Measurements from ENCODE around the gene EPS8L3. TPM values are rescaled to one million over a fixed set of nuclear protein-coding genes. Genes with fewer than 3 reads are reported as not detected.

EPS8L3 gene
- total and polyA plus RNA-seq, 2 of the 4 experiments (the other 2 are of a cell fraction), result not detected

DNA sequence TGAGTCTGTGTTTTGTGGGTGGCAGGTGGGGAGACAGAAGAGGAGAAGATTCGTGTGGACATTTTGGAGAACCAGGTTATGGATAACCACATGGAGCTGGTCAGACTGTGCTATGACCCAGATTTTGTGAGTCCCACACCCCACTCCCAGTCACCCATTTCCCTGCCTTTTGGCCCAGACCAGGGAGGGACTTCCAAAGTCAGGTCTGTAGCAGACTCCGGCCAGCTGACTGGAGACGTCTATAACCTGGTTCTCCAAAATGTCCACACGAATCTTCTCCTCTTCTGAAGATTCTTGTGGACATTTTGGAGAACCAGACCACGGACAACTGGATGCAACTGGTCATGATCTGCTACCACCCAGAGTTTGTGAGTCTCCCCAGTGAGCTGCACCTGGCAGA lies 50.1 kb downstream of the EPS8L3 start:
- Histone ChIP-seq H2BK15ac (ENCODE audit: low read depth, low read length) (no peak overlapping the region), H3K9me1 (ENCODE audit: insufficient read depth, low read length) (no peaks in the 10 kb centered on the region), H2BK5ac (ENCODE audit: low read depth, low read length, poor library complexity, severe bottlenecking) (no peak overlapping the region), H3K79me1 (ENCODE audit: low read depth in 1 of 2, low read length in 2 of 2) (no peaks in the 10 kb centered on the region), H3K4me1 (ENCODE audit: control insufficient read depth, insufficient read depth, low read length) (0 out of 2 replicates have a peak, but pooled peaks cover 2% of the 10 kb centered on the region), H2AK5ac (ENCODE audit: low read depth, low read length) (no peak overlapping the region), H4K5ac (ENCODE audit: low read depth, low read length) (no peak overlapping the region), H3K9ac (ENCODE audit: low read depth, low read length) (no peak overlapping the region), H2BK120ac (ENCODE audit: low read depth, low read length) (no peak overlapping the region), H3K14ac (replicated peaks; ENCODE audit: low read depth, low read length) (no peak overlapping the region), H2AFZ (replicated peaks; ENCODE audit: low read length, poor library complexity) (no peak overlapping the region), H3K4me3 (ENCODE audit: insufficient read depth, low read depth, low read length) (no peak overlapping the region), H3K27ac (ENCODE audit: insufficient read depth, low read length) (no peak overlapping the region), H3K27me3 (ENCODE audit: control insufficient read depth, insufficient read depth, low read length) (no peaks in the 10 kb centered on the region; the same call in 1 of the 2 replicates), H4K20me1 (ENCODE audit: insufficient read depth, low read length) (no peaks in the 10 kb centered on the region), H3K4me2 (ENCODE audit: low read depth, low read length) (no peak overlapping the region), H3K56ac (ENCODE audit: extremely low read depth, insufficient read depth, low read length) (no peak overlapping the region), H3K36me3 (ENCODE audit: control insufficient read depth, insufficient read depth, low read length) (no peaks in the 10 kb centered on the region), H4K91ac (ENCODE audit: insufficient read depth, low read depth, low read length) (no peak overlapping the region), H3K23ac (ENCODE audit: low read depth, low read length) (no peak overlapping the region), H2AK9ac (replicated peaks; ENCODE audit: low read depth, low read length, poor library complexity) (no peak overlapping the region), H3K9me3 (ENCODE audit: control insufficient read depth, insufficient read depth, low read length) (peaks cover 2% of the 10 kb centered on the region; the same call in 1 of the 2 replicates), H2BK20ac (ENCODE audit: low read depth, low read length) (no peak overlapping the region), H3K18ac (ENCODE audit: low read depth, low read length) (no peak overlapping the region), H4K8ac (ENCODE audit: low read depth in 2 of 2, low read length in 2 of 2) (no peak overlapping the region), H3K4ac (ENCODE audit: low read depth, low read length) (no peak overlapping the region)
- TF ChIP-seq, protein P1, sequence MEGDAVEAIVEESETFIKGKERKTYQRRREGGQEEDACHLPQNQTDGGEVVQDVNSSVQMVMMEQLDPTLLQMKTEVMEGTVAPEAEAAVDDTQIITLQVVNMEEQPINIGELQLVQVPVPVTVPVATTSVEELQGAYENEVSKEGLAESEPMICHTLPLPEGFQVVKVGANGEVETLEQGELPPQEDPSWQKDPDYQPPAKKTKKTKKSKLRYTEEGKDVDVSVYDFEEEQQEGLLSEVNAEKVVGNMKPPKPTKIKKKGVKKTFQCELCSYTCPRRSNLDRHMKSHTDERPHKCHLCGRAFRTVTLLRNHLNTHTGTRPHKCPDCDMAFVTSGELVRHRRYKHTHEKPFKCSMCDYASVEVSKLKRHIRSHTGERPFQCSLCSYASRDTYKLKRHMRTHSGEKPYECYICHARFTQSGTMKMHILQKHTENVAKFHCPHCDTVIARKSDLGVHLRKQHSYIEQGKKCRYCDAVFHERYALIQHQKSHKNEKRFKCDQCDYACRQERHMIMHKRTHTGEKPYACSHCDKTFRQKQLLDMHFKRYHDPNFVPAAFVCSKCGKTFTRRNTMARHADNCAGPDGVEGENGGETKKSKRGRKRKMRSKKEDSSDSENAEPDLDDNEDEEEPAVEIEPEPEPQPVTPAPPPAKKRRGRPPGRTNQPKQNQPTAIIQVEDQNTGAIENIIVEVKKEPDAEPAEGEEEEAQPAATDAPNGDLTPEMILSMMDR (conservative IDR thresholded peaks at IDR 0.05; ENCODE audit: low read depth, low read length), result no peak
- TF ChIP-seq NFE2L2 (IDR thresholded peaks at IDR 0.05; ENCODE audit: low read depth, low read length), result no peak
- no peak for TF ChIP-seq CEBPB (IDR thresholded peaks at IDR 0.05; ENCODE audit: low read depth, low read length)
- no peak for TF ChIP-seq BHLHE40 (IDR thresholded peaks at IDR 0.05; ENCODE audit: low read depth, low read length)
- TF ChIP-seq MAZ (IDR thresholded peaks at IDR 0.05; ENCODE audit: borderline replicate concordance, low read depth, low read length), result no peak
- TF ChIP-seq RCOR1 (IDR thresholded peaks at IDR 0.05; ENCODE audit: insufficient replicate concordance, low read length), result no peak
- no peak for TF ChIP-seq SMC3 (IDR thresholded peaks at IDR 0.05; ENCODE audit: low read depth, low read length)
- no peak for ATAC-seq (ENCODE audit: low read depth)
- intact Hi-C loops (cut with micrococcal nuclease) (no loop called here), dilution Hi-C loops (cut with HindIII; ENCODE audit: low sequenced_read_pairs, unreplicated experiment) (no loop called here), in situ Hi-C loops (cut with MboI; ENCODE audit: low sequenced_read_pairs) (no loop called here)
- CTCF ChIA-PET, result no interaction called here
- POLR2A ChIA-PET (ENCODE audit: unreplicated experiment), result no interaction called here
- DNase-seq, result no peak
- 80% methylated on average over 1 of the region's 5 CpGs; no CpG with 5 or more reads in 1 of the 2 experiments for WGBS, 2 experiments (ENCODE audit: extremely low coverage in 2 of 2, insufficient read length in 1 of 2)
- no TSS peak for BruUV-seq (replicated peaks)

Data from IMR-90 (cell line).